Hair follicular keratinocyte (primary cell): Measurements from ENCODE around the gene SULF2. TPM values are rescaled to one million over a fixed set of nuclear protein-coding genes. Genes with fewer than 3 reads are reported as not detected.

Source experiments
- total RNA-seq: library from RNA; depleted of rRNA; stranded (reverse); fragments of >200 nt; gene quantifications from 2 replicates; pipeline ENCODE4 v1.2.3, GENCODE V29; 2015

SULF2 gene
- 90.8 and 118 TPM in 2 replicates for total RNA-seq

GRCh38 chr20:47785311-47785853, at the start of gene SULF2:
SULF2 (minus strand) TSS chr20:47785481; CDS start chr20:47757363, 28,118 bp downstream.

